ENCODE data around the gene SIKE1. TPM values are rescaled to one million over a fixed set of nuclear protein-coding genes. Genes with fewer than 3 reads are reported as not detected.
"Not testable (repeated sequence)": the region's sequence is repeated elsewhere in the genome, so short reads cannot be mapped to it uniquely, and the experiment has no call there.

Gene SIKE1
- total RNA-seq (2014; rRNA removed; shearing (Covaris generic)) = 77.9 and 106 TPM in 2 replicates

- peak; percentile 98 for DNase-seq (ENCODE audit: low spot score)
Observed at GRCh38 chr1:114780344-114781226, at the start of gene SIKE1. Gene SIKE1 (minus strand): TSS chr1:114780685. CDS start chr1:114780607, 78 bp downstream.

DNA sequence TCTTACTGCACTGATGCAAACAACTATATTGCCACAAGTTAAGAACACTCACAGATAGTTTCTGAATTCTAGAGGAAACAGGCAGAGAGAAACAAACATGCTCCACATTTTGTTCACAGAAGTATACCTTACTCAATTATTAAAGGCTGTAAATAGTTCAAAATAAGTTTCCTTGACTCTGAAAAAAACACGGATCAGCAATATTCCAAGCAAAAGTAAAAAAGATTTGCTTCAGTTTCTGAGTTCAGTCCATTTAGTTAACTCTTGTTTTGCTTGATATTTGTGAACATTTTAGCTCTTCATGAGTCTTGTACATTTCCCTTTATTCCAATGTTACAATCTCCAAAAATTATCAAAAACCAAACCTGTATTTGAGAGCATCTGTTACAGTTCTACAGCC, 49.6 kb upstream of the SIKE1 start:
- not testable (repeated sequence) for DNase-seq (ENCODE audit: low spot score)

GRCh38 chr1:114828251-114828650, 47.8 kb upstream of the SIKE1 start:
- DNase-seq (ENCODE audit: low spot score) = no peak

- no peak for DNase-seq (ENCODE audit: low spot score)
Observed at GRCh38 chr1:114821978-114822377, 41.5 kb upstream of the SIKE1 start.

GRCh38 chr1:114820392-114820791, 39.9 kb upstream of the SIKE1 start:
- no peak for DNase-seq (ENCODE audit: low spot score)

GRCh38 chr1:114819869-114820268, 39.4 kb upstream of the SIKE1 start:
- DNase-seq (ENCODE audit: low spot score) = no peak

DNA sequence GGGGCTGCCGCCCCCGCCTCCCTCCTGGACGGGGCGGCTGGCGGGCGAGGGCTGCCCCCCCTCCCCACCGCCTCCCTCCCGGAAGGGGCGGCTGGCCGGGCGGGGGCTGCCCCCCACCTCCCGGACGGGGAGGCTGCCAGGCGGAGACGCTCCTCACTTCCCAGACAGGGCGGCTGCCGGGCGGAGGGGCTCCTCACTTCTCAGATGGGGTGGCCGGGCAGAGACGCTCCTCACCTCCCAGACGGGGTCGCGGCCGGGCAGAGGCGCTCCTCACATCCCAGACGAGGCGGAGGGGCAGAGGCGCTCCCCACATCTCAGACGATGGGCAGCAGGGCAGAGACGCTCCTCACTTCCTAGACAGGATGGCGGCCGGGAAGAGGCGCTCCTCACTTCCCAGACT, 24.0 kb upstream of the SIKE1 start:
- DNase-seq (ENCODE audit: low spot score) = not testable (repeated sequence)

- DNase-seq (ENCODE audit: low spot score) = no peak
Observed at GRCh38 chr1:114803001-114803400, 22.5 kb upstream of the SIKE1 start.

GRCh38 chr1:114794038-114794437, 13.6 kb upstream of the SIKE1 start:
- no peak for DNase-seq (ENCODE audit: low spot score)

DNA sequence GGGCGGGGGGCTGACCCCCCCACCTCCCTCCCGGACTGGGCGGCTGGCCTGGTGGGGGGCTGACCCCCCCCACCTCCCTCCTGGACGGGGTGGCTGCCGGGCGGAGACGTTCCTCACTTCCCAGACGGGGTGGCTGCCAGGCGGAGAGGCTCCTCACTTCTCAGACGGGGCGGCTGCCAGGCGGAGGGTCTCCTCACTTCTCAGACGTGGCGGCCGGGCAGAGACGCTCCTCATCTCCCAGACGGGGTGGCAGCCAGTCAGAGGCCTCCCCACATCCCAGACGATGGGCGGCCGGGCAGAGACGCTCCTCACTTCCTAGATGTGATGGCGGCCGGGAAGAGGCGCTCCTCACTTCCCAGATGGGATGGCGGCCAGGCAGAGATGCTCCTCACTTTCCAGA, 10.1 kb upstream of the SIKE1 start:
- DNase-seq (ENCODE audit: low spot score) = not testable (repeated sequence)

DNA sequence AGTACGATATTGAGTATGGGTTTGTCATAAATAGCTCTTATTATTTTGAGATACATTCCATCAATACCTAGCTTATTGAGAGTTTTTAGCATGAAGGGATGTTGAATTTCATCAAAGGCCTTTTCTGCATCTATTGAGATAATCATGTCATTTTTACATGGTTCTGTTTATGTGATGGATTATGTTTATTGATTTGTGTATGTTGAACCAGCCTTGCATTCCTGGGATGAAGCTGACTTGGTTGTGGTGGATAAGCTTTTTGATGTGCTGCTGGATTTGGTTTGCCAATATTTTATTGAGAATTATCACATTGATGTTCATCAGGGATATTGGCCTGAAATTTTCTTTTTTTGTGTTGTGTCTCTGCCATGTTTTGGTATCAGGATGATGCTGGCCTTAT, 6.0 kb upstream of the SIKE1 start:
- DNase-seq (ENCODE audit: low spot score) = not testable (repeated sequence)

DNA sequence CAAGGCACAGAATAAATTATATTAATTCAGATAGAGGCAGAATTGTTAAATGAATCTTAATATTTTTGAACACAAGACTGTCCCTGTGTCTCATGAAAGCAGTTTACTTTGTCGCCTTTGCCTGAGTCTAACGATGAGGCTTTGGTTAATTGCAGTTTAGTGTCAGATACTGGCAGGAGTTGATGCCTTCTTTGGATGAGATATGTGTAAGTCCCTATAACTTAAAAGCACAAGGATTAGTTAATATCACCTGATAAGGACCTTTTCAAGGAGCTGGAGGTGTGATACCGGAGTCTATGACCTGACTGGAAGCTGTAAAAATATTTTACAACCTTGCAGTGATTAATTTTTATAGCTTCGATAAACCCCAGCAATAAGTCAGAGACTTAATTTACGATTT, 2.0 kb upstream of the SIKE1 start:
- no peak for DNase-seq (ENCODE audit: low spot score)

DNA sequence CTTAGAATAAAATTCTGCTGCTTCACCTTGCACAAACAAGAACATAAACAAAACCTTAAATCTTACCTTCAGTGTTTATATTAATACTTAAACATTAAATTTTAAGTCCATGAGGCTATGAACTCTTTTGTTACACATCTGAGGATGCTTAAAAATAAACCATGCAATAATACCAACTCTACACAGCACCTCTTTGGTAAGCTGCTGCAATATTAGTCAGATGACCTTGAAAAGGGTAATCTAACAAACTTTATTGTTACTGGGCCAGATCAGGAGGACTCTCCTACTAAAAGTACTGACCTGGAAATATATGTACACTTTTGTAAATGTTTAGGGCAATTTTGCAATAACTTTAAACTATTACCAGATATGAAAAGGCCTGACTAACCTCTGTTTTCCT, 763 bp downstream of the SIKE1 start:
- DNase-seq (ENCODE audit: low spot score) = no peak

GRCh38 chr1:114776726-114777125, 3.8 kb downstream of the SIKE1 start:
- DNase-seq (ENCODE audit: low spot score) = not testable (repeated sequence)

DNA sequence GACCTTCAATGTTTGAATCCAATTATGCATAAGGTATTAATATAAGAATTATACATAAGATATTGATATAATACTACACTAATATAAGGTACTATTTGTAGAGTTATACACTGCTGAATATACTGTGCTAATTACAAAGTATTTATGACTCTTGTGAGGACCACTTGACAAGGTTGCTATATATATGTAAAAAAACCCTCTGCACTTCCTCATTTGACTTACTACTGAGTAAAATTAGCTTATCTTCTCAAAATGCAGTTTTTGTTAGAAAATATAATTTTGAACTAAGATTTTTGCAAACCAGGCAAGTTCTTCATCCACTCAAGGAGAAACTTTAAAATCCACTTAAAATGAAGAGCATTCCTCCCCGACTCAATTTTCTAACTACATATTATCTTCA, 8.5 kb downstream of the SIKE1 start:
- no peak for DNase-seq (ENCODE audit: low spot score)

- no peak for DNase-seq (ENCODE audit: low spot score)
Observed at GRCh38 chr1:114770989-114771388, 9.5 kb downstream of the SIKE1 start.

GRCh38 chr1:114764689-114765088, 15.8 kb downstream of the SIKE1 start:
- no peak for DNase-seq (ENCODE audit: low spot score)

DNA sequence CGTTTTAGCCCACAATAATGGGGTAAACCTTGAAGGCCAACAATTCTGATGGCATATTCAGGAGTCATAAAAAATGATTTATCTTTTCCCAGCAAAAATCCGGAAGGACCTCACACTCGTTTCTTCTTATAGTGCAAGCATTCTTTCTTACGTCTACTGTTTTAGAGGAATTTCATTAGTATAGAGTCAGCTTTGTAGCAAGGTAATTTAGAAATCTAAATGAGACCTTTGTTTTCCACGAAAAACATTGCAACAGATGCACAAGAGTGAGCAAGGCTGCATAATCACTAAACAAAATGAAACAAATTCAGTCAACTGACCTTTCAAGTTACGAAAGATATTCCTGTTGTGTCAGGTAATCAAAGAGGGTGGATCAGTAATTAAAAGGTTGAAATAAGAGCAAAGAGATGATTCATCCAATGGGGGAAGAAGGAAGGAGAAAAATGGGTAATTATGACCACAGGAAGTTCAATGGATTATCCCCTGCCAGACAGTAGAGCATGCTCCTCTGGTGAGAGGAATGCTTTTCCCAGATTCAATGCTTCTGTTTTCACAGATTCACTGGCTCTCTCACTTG, 22.1 kb downstream of the SIKE1 start:
- DNase-seq (ENCODE audit: low spot score) = peak; percentile 64

GRCh38 chr1:114757455-114758255, 22.8 kb downstream of the SIKE1 start, which contains the start of gene CSDE1:
Gene CSDE1 (minus strand): TSS chr1:114757984. CDS start chr1:114739890, 18,094 bp downstream.
- peak; percentile 98 for DNase-seq (ENCODE audit: low spot score)

- peak; percentile 50 for DNase-seq (ENCODE audit: low spot score)
Observed at GRCh38 chr1:114756949-114757454, 23.5 kb downstream of the SIKE1 start.

- no peak for DNase-seq (ENCODE audit: low spot score)
Observed at GRCh38 chr1:114756009-114756892, 24.2 kb downstream of the SIKE1 start.

Data from HT-29 (cell line).